HG03108 (cell line): ENCODE results near the gene DNTTIP2.
"Not testable (repeated sequence)": the region's sequence is repeated elsewhere in the genome, so short reads cannot be mapped to it uniquely, and the experiment has no call there.

Experiments
- ATAC-seq: cut with Tn5 transposase; IDR thresholded peaks from one replicate; pipeline ENCODE4 v1.9.1; 2021; ENCODE audit warnings: moderate library complexity; ENCODE audit not compliant: unreplicated experiment

Gene DNTTIP2

GRCh38 chr1:93878889-93879586 is at the start of gene DNTTIP2:
TSS of gene DNTTIP2 (minus strand) at chr1:93879206. CDS start at chr1:93879148, 58 bp downstream.
- ATAC-seq = peak; percentile 94

- ATAC-seq = no peak
These were observed 46.2 kb upstream of the DNTTIP2 start for GRCh38 chr1:93925206-93925605.

GRCh38 chr1:93919780-93920179 is 40.8 kb upstream of the DNTTIP2 start:
- ATAC-seq = no peak

GRCh38 chr1:93917302-93917701 is 38.3 kb upstream of the DNTTIP2 start:
- ATAC-seq = no peak

GRCh38 chr1:93910880-93911279 is 31.9 kb upstream of the DNTTIP2 start:
- not testable (repeated sequence) for ATAC-seq

GRCh38 chr1:93910305-93910704 is 31.3 kb upstream of the DNTTIP2 start:
- ATAC-seq = no peak

- ATAC-seq = peak; percentile 96
These were observed 30.4 kb upstream of the DNTTIP2 start, which contains the start of gene GCLM for GRCh38 chr1:93909146-93910050. TSS of gene GCLM (minus strand) at chr1:93909430. CDS start at chr1:93909163, 267 bp downstream.

- peak; percentile 34 for ATAC-seq
These were observed 29.6 kb upstream of the DNTTIP2 start for GRCh38 chr1:93908394-93909145.

GRCh38 chr1:93907718-93908117 is 28.7 kb upstream of the DNTTIP2 start:
- ATAC-seq = no peak

- ATAC-seq = no peak
These were observed 27.5 kb upstream of the DNTTIP2 start for GRCh38 chr1:93906480-93906879.

GRCh38 chr1:93905734-93906133 is 26.7 kb upstream of the DNTTIP2 start:
- no peak for ATAC-seq

GRCh38 chr1:93905051-93905450 is 26.0 kb upstream of the DNTTIP2 start:
- no peak for ATAC-seq

- no peak for ATAC-seq
These were observed 25.2 kb upstream of the DNTTIP2 start for GRCh38 chr1:93904228-93904627.

GRCh38 chr1:93900723-93901504 is 21.9 kb upstream of the DNTTIP2 start:
- no peak for ATAC-seq

- ATAC-seq = no peak
These were observed 20.7 kb upstream of the DNTTIP2 start for GRCh38 chr1:93899543-93900207.

GRCh38 chr1:93888900-93889299 is 9.9 kb upstream of the DNTTIP2 start:
- no peak for ATAC-seq

- no peak for ATAC-seq
These were observed 3.3 kb upstream of the DNTTIP2 start for GRCh38 chr1:93882269-93882668.

GRCh38 chr1:93880731-93881130 is 1.7 kb upstream of the DNTTIP2 start:
- ATAC-seq = no peak

GRCh38 chr1:93878501-93878888 is 511 bp downstream of the DNTTIP2 start:
- peak; percentile 41 for ATAC-seq

- ATAC-seq = no peak
These were observed 1.5 kb downstream of the DNTTIP2 start for GRCh38 chr1:93877529-93877928.
